GM12892 (cell line): ENCODE data around the gene TTC22.

ENCODE experiments used
- DNase-seq: peaks from one replicate; pipeline ENCODE4 v3.0.0; 2011; ENCODE audit not compliant: insufficient read length
- FAIRE-seq: peaks from 2 replicates; lab custom pipeline; 2011; peaks lifted over from hg19 to GRCh38; lab: Jason Lieb, UNC
- POLR2A ChIP-seq: IDR thresholded peaks from 2 replicates; pipeline ENCODE4 v1.6.1; 2011; ENCODE audit warnings: low read depth, low read length, control low read depth
- POLR2AphosphoS5 ChIP-seq: IDR thresholded peaks from 2 replicates; pipeline ENCODE4 v1.6.1; 2011; ENCODE audit warnings: low read depth, low read length, control low read depth
- TAF1 ChIP-seq: IDR thresholded peaks from 2 replicates; pipeline ENCODE4 v1.6.1; 2011; ENCODE audit warnings: low read depth, mild to moderate bottlenecking, control low read depth, low read length, borderline replicate concordance

Gene TTC22

GRCh38 chr1:54767526-54767925, 33.6 kb downstream of the TTC22 start:
- TF ChIP-seq POLR2AphosphoS5: no peak
- no peak for TF ChIP-seq POLR2A
- TF ChIP-seq TAF1: no peak
- DNase-seq: no peak
- FAIRE-seq: no peak

GRCh38 chr1:54766726-54767125, 34.4 kb downstream of the TTC22 start:
- TF ChIP-seq TAF1 (no peak), POLR2AphosphoS5 (no peak), POLR2A (no peak)
- FAIRE-seq: no peak
- no peak for DNase-seq

GRCh38 chr1:54764922-54765561, 36.1 kb downstream of the TTC22 start:
- TF ChIP-seq POLR2AphosphoS5: no peak
- no peak for TF ChIP-seq TAF1
- TF ChIP-seq POLR2A: no peak
- DNase-seq (no peak), FAIRE-seq (no peak)

- no peak; the same call in 1 of the 2 replicates for TF ChIP-seq TAF1
- TF ChIP-seq POLR2AphosphoS5: peak; percentile 92
- peak; percentile 89 for TF ChIP-seq POLR2A
- DNase-seq (peak; percentile 95), FAIRE-seq (peak; percentile 100)
Measured at GRCh38 chr1:54764133-54764921, 36.8 kb downstream of the TTC22 start, which contains the start of gene PARS2. PARS2 (minus strand) TSS chr1:54764523; CDS start chr1:54759161, 5,362 bp downstream.

GRCh38 chr1:54763816-54764132, 37.3 kb downstream of the TTC22 start:
- TF ChIP-seq POLR2AphosphoS5 (no peak), POLR2A (no peak), TAF1 (no peak)
- DNase-seq (no peak), FAIRE-seq (peak; percentile 27)

- TF ChIP-seq POLR2A (no peak), TAF1 (no peak), POLR2AphosphoS5 (no peak)
- no peak for DNase-seq
- no peak for FAIRE-seq
Measured at GRCh38 chr1:54758678-54759348, 42.3 kb downstream of the TTC22 start.

GRCh38 chr1:54757833-54758232, 43.3 kb downstream of the TTC22 start:
- FAIRE-seq: no peak
- TF ChIP-seq TAF1: no peak
- TF ChIP-seq POLR2A: no peak
- TF ChIP-seq POLR2AphosphoS5: no peak

GRCh38 chr1:54754486-54755285, 46.4 kb downstream of the TTC22 start:
- TF ChIP-seq POLR2A (no peak), TAF1 (no peak), POLR2AphosphoS5 (no peak)
- DNase-seq (no peak), FAIRE-seq (no peak)

More at GRCh38 chr1:54757833-54758232, 43.3 kb downstream of the TTC22 start:
- no peak for DNase-seq

- TF ChIP-seq TAF1 (no peak), POLR2A (no peak), POLR2AphosphoS5 (no peak)
- FAIRE-seq (no peak), DNase-seq (no peak)
Measured at GRCh38 chr1:54754045-54754444, 47.1 kb downstream of the TTC22 start.

GRCh38 chr1:54751426-54751825, 49.7 kb downstream of the TTC22 start:
- no peak for DNase-seq
- FAIRE-seq: no peak
- TF ChIP-seq TAF1 (no peak), POLR2AphosphoS5 (no peak), POLR2A (no peak)

- FAIRE-seq: no peak
- TF ChIP-seq TAF1 (no peak), POLR2AphosphoS5 (no peak), POLR2A (no peak)
- DNase-seq: no peak
Measured at GRCh38 chr1:54750596-54750995, 50.5 kb downstream of the TTC22 start.
